ENCODE data around the gene ZNF195.
"Not testable (repeated sequence)": the region's sequence is repeated elsewhere in the genome, so short reads cannot be mapped to it uniquely, and the experiment has no call there.

DNA sequence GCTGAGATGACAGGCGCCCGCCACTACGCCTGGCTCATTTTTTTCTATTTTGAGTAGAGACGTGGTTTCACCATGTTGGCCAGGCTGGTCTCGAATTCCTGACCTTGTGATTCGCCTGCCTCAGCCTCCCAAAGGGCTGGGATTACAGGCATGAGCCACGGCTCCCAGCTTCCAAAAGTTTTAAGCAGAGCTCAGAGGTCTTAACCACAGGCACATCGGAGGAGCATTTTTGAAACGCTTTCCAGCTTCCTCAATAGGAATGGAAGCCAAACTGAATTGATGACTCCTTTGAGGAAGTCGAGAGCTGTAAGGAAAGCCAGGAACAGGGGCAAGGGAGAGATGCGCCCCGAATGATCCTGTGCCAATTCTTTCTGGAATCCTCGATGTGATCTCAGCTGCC, 14.5 kb upstream of the ZNF195 start:
- TF ChIP-seq, protein P1, sequence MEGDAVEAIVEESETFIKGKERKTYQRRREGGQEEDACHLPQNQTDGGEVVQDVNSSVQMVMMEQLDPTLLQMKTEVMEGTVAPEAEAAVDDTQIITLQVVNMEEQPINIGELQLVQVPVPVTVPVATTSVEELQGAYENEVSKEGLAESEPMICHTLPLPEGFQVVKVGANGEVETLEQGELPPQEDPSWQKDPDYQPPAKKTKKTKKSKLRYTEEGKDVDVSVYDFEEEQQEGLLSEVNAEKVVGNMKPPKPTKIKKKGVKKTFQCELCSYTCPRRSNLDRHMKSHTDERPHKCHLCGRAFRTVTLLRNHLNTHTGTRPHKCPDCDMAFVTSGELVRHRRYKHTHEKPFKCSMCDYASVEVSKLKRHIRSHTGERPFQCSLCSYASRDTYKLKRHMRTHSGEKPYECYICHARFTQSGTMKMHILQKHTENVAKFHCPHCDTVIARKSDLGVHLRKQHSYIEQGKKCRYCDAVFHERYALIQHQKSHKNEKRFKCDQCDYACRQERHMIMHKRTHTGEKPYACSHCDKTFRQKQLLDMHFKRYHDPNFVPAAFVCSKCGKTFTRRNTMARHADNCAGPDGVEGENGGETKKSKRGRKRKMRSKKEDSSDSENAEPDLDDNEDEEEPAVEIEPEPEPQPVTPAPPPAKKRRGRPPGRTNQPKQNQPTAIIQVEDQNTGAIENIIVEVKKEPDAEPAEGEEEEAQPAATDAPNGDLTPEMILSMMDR (IDR thresholded peaks at IDR 0.05), result not testable (repeated sequence)
- not testable (repeated sequence) for TF ChIP-seq POLR2A (IDR thresholded peaks at IDR 0.05)

All from Peyer's patch (tissue), 4 donors.